ENCODE data around the gene MPHOSPH8. TPM values are rescaled to one million over a fixed set of nuclear protein-coding genes. Genes with fewer than 3 reads are reported as not detected.
"Not testable (repeated sequence)": the region's sequence is repeated elsewhere in the genome, so short reads cannot be mapped to it uniquely, and the experiment has no call there.

The MPHOSPH8 gene
- total RNA-seq, 4 donors from 2014 or later = 21.4 to 42.2 (median 26.9) TPM

GRCh38 chr13:19680751-19681150 lies 47.3 kb downstream of the MPHOSPH8 start:
- DNase-seq (ENCODE audit: low spot score) = no peak
- ATAC-seq (ENCODE audit: low FRiP score) = no peak
- TF ChIP-seq CTCF (IDR thresholded peaks at IDR 0.05) = no peak

GRCh38 chr13:19681517-19681916 lies 48.1 kb downstream of the MPHOSPH8 start:
- no peak for TF ChIP-seq CTCF (IDR thresholded peaks at IDR 0.05)
- DNase-seq (ENCODE audit: low spot score) (no peak), ATAC-seq (ENCODE audit: low FRiP score) (no peak)

DNA sequence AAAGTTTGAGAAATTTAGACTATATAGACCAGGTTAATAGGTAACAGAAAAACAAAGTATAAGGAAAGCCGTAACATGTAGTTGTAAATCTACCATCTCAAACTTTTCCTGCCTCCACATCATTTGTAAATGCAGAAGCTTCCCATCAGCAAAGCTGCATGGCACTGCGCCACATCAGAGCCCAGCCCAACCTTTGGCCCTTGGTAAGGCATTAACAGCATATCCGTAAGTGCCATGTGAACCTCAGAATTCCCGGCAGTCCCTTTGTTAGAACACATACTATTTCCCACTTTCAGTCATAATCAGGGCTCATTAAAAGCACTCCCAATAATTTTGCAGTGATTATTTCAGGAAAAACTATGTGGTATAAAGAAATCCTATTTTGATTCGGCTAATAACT lies 51.6 kb downstream of the MPHOSPH8 start:
- no peak for TF ChIP-seq CTCF (IDR thresholded peaks at IDR 0.05)
- ATAC-seq (ENCODE audit: low FRiP score) (no peak), DNase-seq (ENCODE audit: low spot score) (no peak)

GRCh38 chr13:19685437-19685836 lies 52.0 kb downstream of the MPHOSPH8 start:
- ATAC-seq (ENCODE audit: low FRiP score) (no peak), DNase-seq (ENCODE audit: low spot score) (no peak)
- no peak for TF ChIP-seq CTCF (IDR thresholded peaks at IDR 0.05)

DNA sequence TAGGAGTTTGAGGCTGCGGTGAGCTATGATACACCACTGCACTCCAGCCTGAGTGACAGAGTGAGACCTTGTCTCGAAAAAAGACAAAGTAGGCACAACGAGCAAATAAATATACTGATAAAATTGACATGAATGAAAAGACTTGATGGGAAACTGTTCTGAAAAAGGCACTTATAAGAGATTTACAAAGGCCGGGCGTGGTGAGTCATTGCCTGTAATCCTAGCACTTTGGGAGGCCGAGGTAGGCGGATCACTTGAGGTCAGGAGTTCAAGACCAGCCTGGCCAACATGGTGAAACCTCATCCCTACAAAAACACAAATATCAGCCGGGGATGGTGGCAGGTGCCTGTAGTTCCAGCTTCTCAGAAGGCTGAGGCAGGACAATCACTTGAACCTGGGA lies 58.0 kb downstream of the MPHOSPH8 start:
- DNase-seq (ENCODE audit: low spot score) = not testable (repeated sequence)

DNA sequence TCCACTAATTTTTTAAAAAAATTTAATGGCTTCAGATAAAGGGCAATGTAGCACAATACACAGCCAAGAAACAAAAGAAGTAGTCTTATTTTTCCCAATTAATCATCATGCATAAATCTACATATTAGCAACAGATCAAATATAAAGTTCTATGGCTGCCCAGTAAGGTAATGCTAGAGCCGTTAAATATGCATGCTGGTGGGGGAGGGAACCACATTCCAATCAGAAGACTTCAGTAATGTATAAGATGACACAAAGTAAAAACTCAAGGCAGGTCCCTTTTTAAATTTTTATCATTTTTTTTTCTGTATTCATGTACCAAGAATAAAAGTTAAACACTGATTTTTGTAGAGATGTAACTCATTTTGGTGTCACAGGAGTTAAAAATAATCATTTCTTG lies 62.0 kb downstream of the MPHOSPH8 start:
- no peak for DNase-seq (ENCODE audit: low spot score)
- no peak for TF ChIP-seq CTCF (IDR thresholded peaks at IDR 0.05)
- ATAC-seq (ENCODE audit: low FRiP score) = no peak

More for the DNA sequence above, 58.0 kb downstream of the MPHOSPH8 start:
- not testable (repeated sequence) for ATAC-seq (ENCODE audit: low FRiP score)

DNA sequence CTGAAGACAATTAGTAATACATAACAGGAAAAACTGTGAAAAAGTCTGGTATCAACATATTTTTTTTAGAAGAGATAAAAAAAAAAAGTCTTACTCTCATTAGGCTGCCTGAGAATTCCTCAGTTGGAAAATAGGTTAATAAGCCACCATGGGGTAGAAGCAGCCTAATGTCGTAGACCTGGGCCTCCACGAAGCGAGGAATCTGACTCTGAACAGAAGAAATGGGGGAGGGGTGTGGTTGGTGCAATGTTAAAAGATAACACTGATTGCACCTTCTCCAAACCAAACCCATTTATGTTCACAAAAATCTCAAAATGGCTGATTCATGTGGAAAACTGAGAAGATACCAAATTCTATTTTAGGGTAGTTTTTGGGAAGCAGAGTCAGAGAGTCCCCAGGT lies 62.4 kb downstream of the MPHOSPH8 start:
- no peak for TF ChIP-seq CTCF (IDR thresholded peaks at IDR 0.05)
- DNase-seq (ENCODE audit: low spot score) = no peak
- ATAC-seq (ENCODE audit: low FRiP score) = no peak

GRCh38 chr13:19700963-19701362 lies 67.5 kb downstream of the MPHOSPH8 start:
- ATAC-seq (ENCODE audit: low FRiP score) = not testable (repeated sequence)

DNA sequence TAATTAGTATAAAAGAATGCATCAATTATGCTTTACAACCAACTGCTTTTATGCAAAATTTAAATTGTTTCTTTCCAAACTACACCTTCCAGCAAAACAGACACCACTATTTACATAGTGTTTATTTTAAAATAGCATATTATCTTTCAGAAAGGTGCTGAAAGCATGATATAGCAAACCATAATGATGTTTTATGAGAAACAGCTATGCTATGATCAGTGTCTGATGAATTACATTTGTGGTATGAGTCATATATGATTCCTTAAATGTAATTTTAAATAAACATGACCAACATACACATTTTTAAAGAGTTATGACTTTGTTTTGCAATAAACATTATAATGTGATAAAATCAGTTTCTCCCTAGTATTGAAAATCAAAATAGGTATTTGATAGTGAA lies 68.2 kb downstream of the MPHOSPH8 start:
- DNase-seq (ENCODE audit: low spot score); ATAC-seq (ENCODE audit: low FRiP score): not testable (repeated sequence)

More at GRCh38 chr13:19700963-19701362, 67.5 kb downstream of the MPHOSPH8 start:
- DNase-seq (ENCODE audit: low spot score) = not testable (repeated sequence)

DNA sequence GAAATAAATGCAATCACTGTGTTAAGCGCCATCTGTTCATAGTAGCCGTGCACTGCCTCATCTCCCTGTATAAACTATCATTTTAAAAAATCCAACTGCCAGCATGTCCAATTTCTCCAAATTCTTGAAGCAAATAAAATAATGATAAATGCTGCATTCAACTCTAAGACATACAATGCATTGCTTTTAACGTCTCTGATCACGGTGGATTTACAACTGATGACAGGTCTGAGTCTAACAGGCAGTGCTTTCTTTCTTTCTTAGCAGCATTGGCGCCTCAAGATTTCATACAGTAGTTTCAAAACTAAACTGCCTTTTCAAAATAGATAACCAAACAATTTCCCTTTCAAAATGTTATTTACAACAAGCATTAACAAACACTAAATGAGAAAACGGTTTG lies 70.8 kb downstream of the MPHOSPH8 start:
- not testable (repeated sequence) for ATAC-seq (ENCODE audit: low FRiP score); DNase-seq (ENCODE audit: low spot score)

- not testable (repeated sequence) for DNase-seq (ENCODE audit: low spot score); ATAC-seq (ENCODE audit: low FRiP score)
These were observed 75.6 kb downstream of the MPHOSPH8 start for GRCh38 chr13:19709039-19709438.

DNA sequence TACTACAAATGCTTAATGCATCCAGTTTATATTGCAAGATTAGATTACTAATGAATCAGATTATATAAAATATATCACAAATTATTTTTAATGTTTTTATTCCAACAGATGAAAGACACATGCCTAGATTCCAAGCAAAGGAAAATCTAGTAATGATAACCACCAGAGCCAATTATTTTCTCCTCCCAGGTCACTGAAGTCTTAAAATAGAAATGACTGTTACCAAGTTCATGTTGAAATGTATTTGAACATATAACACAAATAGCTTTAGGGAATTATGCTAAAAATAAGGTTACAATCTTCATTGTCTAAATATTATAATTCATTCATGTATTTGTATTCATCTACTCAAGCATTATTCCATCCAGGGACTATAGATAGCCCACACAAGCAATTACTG lies 76.3 kb downstream of the MPHOSPH8 start:
- ATAC-seq (ENCODE audit: low FRiP score); DNase-seq (ENCODE audit: low spot score): not testable (repeated sequence)

Measured in omental fat pad (tissue), 4 donors.